Caco-2 (cell line): ENCODE data around the gene FARS2. TPM values are rescaled to one million over a fixed set of nuclear protein-coding genes. Genes with fewer than 3 reads are reported as not detected.

Source experiments
- BruUV-seq: library from RNA; stranded (reverse); fragments of 400-500 nt; replicated peaks from 2 replicates; lab custom pipeline; 2021; lab: Mats Ljungman, UMichigan
- CTCF ChIA-PET: fragments of 300-600 bp; sonication (Branson Sonifier 250); formaldehyde crosslinking; loops from one replicate; lab custom pipeline; 2022; ENCODE audit warnings: antibody characterized with exemption; lab: Charles Lee
- POLR2A ChIA-PET: fragments of 300-600 bp; sonication (Branson Sonifier 250); formaldehyde crosslinking; loops from one replicate; lab custom pipeline; 2022; ENCODE audit warnings: antibody characterized with exemption; lab: Charles Lee
- DNase-seq, 2 experiments: peaks; one replicate each; pipeline versions ENCODE4 v3.0.0 to v3.0.0-alpha.2; 2020 to 2022
- H3K27me3 ChIP-seq: replicated peaks from 2 replicates; pipeline ENCODE4 v1.6.0; 2011; ENCODE audit warnings: low read length; ENCODE audit not compliant: control insufficient read depth, insufficient read depth
- H3K36me3 ChIP-seq: 2 replicates; pipeline ENCODE4 v1.5.1; 2011; ENCODE audit warnings: low read length; ENCODE audit not compliant: control insufficient read depth, insufficient read depth
- H3K4me1 ChIP-seq: fragments of 250-450 bp; sonication (Bioruptor Pico); 2 replicates; pipeline ENCODE4 v1.5.1; 2020; ENCODE audit warnings: mild to moderate bottlenecking
- H3K4me3 ChIP-seq: 2 replicates; pipeline ENCODE4 v1.5.1; 2011; ENCODE audit warnings: low read depth, mild to moderate bottlenecking, control low read depth, low read length
- H3K9me3 ChIP-seq: fragments of 250-450 bp; sonication (Bioruptor Pico); 2 replicates; pipeline ENCODE4 v1.5.1; 2020; ENCODE audit warnings: mild to moderate bottlenecking, moderate library complexity
- H3K27ac Mint-ChIP-seq: one replicate; pipeline ENCODE4 v1.8.0; 2022; ENCODE audit warnings: mixed read lengths; ENCODE audit not compliant: unreplicated experiment
- H3K27me3 Mint-ChIP-seq: one replicate; pipeline ENCODE4 v1.8.0; 2022; ENCODE audit warnings: mixed read lengths; ENCODE audit not compliant: insufficient read depth, unreplicated experiment
- H3K36me3 Mint-ChIP-seq: one replicate; pipeline ENCODE4 v1.8.0; 2022; ENCODE audit warnings: mild to moderate bottlenecking, mixed read lengths; ENCODE audit not compliant: insufficient read depth, unreplicated experiment
- H3K4me1 Mint-ChIP-seq: one replicate; pipeline ENCODE4 v1.8.0; 2022; ENCODE audit warnings: low read depth, mixed read lengths; ENCODE audit not compliant: unreplicated experiment
- H3K4me3 Mint-ChIP-seq: one replicate; pipeline ENCODE4 v1.8.0; 2022; ENCODE audit warnings: mild to moderate bottlenecking, moderate library complexity, mixed read lengths; ENCODE audit not compliant: unreplicated experiment
- H3K9me3 Mint-ChIP-seq: one replicate; pipeline ENCODE4 v1.8.0; 2022; ENCODE audit warnings: mixed read lengths; ENCODE audit not compliant: unreplicated experiment
- intact Hi-C: fragments of 100-400 bp; cut with micrococcal nuclease; formaldehyde crosslinking; loops from one replicate; pipeline ENCODE4 v1.10.0; 2022; ENCODE audit not compliant: unreplicated experiment
- total RNA-seq: library from RNA; stranded (reverse); gene quantifications from 2 replicates; pipeline ENCODE4 v1.2.3, GENCODE V29; 2022
- TF ChIP-seq, protein P1 (sequence below), 2 experiments: fragments of 200-600 bp in 1 of 2; IDR thresholded peaks; 1 replicate in 1 of 2; 2 replicates in 1 of 2; pipeline versions ENCODE4 v1.5.1 to v1.8.0; 2011 to 2022; ENCODE audit warnings: antibody characterized with exemption in 1 of 2, control low read depth in 1 of 2, inconsistent platforms in 1 of 2, low read depth in 1 of 2, low read length in 1 of 2, mild to moderate bottlenecking in 1 of 2, moderate library complexity in 1 of 2; ENCODE audit not compliant: insufficient read depth in 1 of 2, severe bottlenecking in 1 of 2, unreplicated experiment in 1 of 2

The FARS2 gene
- total RNA-seq, 1 experiment from 2014 or later: 15.4 TPM

GRCh38 chr6:5266423-5266822 lies 5.1 kb downstream of the FARS2 start:
- no peak for DNase-seq
- intact Hi-C loops: no loop called here
- H3K27me3 ChIP-seq: no peaks in the 10 kb centered on the region
- H3K4me1 ChIP-seq: no peaks in the 10 kb centered on the region
- no peaks in the 10 kb centered on the region for H3K9me3 Mint-ChIP-seq
- no TSS peak for BruUV-seq
- TF ChIP-seq, protein P1, sequence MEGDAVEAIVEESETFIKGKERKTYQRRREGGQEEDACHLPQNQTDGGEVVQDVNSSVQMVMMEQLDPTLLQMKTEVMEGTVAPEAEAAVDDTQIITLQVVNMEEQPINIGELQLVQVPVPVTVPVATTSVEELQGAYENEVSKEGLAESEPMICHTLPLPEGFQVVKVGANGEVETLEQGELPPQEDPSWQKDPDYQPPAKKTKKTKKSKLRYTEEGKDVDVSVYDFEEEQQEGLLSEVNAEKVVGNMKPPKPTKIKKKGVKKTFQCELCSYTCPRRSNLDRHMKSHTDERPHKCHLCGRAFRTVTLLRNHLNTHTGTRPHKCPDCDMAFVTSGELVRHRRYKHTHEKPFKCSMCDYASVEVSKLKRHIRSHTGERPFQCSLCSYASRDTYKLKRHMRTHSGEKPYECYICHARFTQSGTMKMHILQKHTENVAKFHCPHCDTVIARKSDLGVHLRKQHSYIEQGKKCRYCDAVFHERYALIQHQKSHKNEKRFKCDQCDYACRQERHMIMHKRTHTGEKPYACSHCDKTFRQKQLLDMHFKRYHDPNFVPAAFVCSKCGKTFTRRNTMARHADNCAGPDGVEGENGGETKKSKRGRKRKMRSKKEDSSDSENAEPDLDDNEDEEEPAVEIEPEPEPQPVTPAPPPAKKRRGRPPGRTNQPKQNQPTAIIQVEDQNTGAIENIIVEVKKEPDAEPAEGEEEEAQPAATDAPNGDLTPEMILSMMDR (IDR thresholded peaks at IDR 0.05; ENCODE audit: insufficient read depth in 1 of 2, low read depth in 1 of 2, low read length in 1 of 2, severe bottlenecking in 1 of 2, unreplicated experiment in 1 of 2): no peak
- no peaks in the 10 kb centered on the region for H3K36me3 ChIP-seq
- no peak overlapping the region for H3K27ac Mint-ChIP-seq
- no peak overlapping the region for H3K4me3 Mint-ChIP-seq
- POLR2A ChIA-PET: interaction anchor here (0.6 kb wide), 1 partner anchor 490 kb away, joined by 7 read pairs; no protein-coding TSS in a partner anchor
- peaks cover 8% of the 10 kb centered on the region for H3K36me3 Mint-ChIP-seq
- CTCF ChIA-PET: no interaction called here
- no peaks in the 10 kb centered on the region for H3K27me3 Mint-ChIP-seq
- H3K4me1 Mint-ChIP-seq: no peaks in the 10 kb centered on the region
- no peak overlapping the region for H3K4me3 ChIP-seq
- H3K9me3 ChIP-seq: no peaks in the 10 kb centered on the region

GRCh38 chr6:5270093-5270680 lies 8.9 kb downstream of the FARS2 start:
- Mint-ChIP-seq H3K36me3 (peaks cover 12% of the 10 kb centered on the region), H3K27me3 (no peaks in the 10 kb centered on the region), H3K4me1 (no peaks in the 10 kb centered on the region), H3K27ac (no peak overlapping the region), H3K4me3 (no peak overlapping the region), H3K9me3 (no peaks in the 10 kb centered on the region)
- TF ChIP-seq, protein P1 (IDR thresholded peaks at IDR 0.05; ENCODE audit: insufficient read depth in 1 of 2, low read depth in 1 of 2, low read length in 1 of 2, severe bottlenecking in 1 of 2, unreplicated experiment in 1 of 2): no peak
- no peak overlapping the region for H3K4me3 ChIP-seq
- CTCF ChIA-PET: no interaction called here
- no peak for DNase-seq
- intact Hi-C loops: no loop called here
- POLR2A ChIA-PET: no interaction called here
- H3K4me1 ChIP-seq: no peaks in the 10 kb centered on the region
- no peaks in the 10 kb centered on the region for H3K9me3 ChIP-seq
- no peaks in the 10 kb centered on the region for H3K27me3 ChIP-seq
- BruUV-seq: no TSS peak
- no peaks in the 10 kb centered on the region for H3K36me3 ChIP-seq

GRCh38 chr6:5271926-5272325 lies 10.6 kb downstream of the FARS2 start:
- H3K4me1 ChIP-seq: no peaks in the 10 kb centered on the region
- no peaks in the 10 kb centered on the region for H3K27me3 Mint-ChIP-seq
- DNase-seq: no peak
- no peak overlapping the region for H3K27ac Mint-ChIP-seq
- H3K9me3 ChIP-seq: no peaks in the 10 kb centered on the region
- H3K27me3 ChIP-seq: no peaks in the 10 kb centered on the region
- no peak overlapping the region for H3K4me3 Mint-ChIP-seq
- H3K36me3 Mint-ChIP-seq: peaks cover 12% of the 10 kb centered on the region
- BruUV-seq: no TSS peak
- CTCF ChIA-PET: no interaction called here
- intact Hi-C loops: no loop called here
- H3K4me3 ChIP-seq: no peak overlapping the region
- no peaks in the 10 kb centered on the region for H3K9me3 Mint-ChIP-seq
- TF ChIP-seq, protein P1 (IDR thresholded peaks at IDR 0.05; ENCODE audit: insufficient read depth in 1 of 2, low read depth in 1 of 2, low read length in 1 of 2, severe bottlenecking in 1 of 2, unreplicated experiment in 1 of 2): no peak
- POLR2A ChIA-PET: no interaction called here
- no peaks in the 10 kb centered on the region; the same call in 1 of the 2 replicates for H3K36me3 ChIP-seq
- no peaks in the 10 kb centered on the region for H3K4me1 Mint-ChIP-seq
